C4-2B (cell line): ENCODE data around the gene PPP1R7.

Experiments
- ZFX ChIP-seq: fragments of 450-650 bp; IDR thresholded peaks from 2 replicates; pipeline ENCODE4 v1.6.1; 2017
- TF ChIP-seq, protein P1 (sequence below): fragments of 450-650 bp; conservative IDR thresholded peaks from 2 replicates; pipeline ENCODE4 v1.5.1; 2017; ENCODE audit warnings: mild to moderate bottlenecking

DNA sequence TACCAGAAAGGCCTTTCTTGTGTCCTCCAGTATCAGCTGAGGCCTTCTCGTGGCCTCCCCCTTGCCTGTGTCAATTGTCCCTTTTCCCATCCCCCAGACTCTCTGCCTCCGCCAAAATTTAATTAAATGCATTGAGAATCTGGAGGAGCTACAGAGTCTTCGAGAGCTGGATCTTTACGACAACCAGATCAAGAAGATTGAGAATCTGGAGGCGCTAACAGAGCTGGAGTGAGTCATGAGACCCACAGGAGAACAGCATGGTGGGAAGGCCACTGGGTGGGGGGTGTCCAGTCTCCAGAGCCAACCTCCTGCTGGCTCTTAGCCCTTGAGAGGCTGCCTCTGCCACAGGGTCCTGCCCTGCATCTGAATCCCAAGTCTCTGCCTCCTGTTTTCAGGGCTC, 8.8 kb downstream of the PPP1R7 start:
- TF ChIP-seq, protein P1, sequence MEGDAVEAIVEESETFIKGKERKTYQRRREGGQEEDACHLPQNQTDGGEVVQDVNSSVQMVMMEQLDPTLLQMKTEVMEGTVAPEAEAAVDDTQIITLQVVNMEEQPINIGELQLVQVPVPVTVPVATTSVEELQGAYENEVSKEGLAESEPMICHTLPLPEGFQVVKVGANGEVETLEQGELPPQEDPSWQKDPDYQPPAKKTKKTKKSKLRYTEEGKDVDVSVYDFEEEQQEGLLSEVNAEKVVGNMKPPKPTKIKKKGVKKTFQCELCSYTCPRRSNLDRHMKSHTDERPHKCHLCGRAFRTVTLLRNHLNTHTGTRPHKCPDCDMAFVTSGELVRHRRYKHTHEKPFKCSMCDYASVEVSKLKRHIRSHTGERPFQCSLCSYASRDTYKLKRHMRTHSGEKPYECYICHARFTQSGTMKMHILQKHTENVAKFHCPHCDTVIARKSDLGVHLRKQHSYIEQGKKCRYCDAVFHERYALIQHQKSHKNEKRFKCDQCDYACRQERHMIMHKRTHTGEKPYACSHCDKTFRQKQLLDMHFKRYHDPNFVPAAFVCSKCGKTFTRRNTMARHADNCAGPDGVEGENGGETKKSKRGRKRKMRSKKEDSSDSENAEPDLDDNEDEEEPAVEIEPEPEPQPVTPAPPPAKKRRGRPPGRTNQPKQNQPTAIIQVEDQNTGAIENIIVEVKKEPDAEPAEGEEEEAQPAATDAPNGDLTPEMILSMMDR: no peak
- TF ChIP-seq ZFX: no peak
